Endothelial cell of umbilical vein (primary cell): ENCODE data around the gene CTAG1A.
"Not testable (repeated sequence)": the region's sequence is repeated elsewhere in the genome, so short reads cannot be mapped to it uniquely, and the experiment has no call there.

Experiments
- CTCF ChIP-seq, 2 donors: IDR thresholded peaks; 1 replicate in 1 of 2; 2 replicates in 1 of 2; pipeline ENCODE4 v1.5.1; 2011; ENCODE audit warnings: low read length in 2 of 2, mild to moderate bottlenecking in 2 of 2, moderate library complexity in 2 of 2, control low read depth in 1 of 2, inconsistent platforms in 1 of 2, low read depth in 1 of 2; ENCODE audit not compliant: insufficient read depth in 1 of 2; ENCODE audit errors: extremely low read depth in 1 of 2
- EZH2 ChIP-seq: IDR thresholded peaks from 2 replicates; pipeline ENCODE4 v1.6.1; 2012; ENCODE audit warnings: borderline replicate concordance, low read depth, mild to moderate bottlenecking, moderate library complexity, low read length, inconsistent platforms; ENCODE audit not compliant: severe bottlenecking
- FOS ChIP-seq: IDR thresholded peaks from 2 replicates; pipeline ENCODE4 v1.6.1; 2011; ENCODE audit warnings: mild to moderate bottlenecking, low read length, moderate library complexity, borderline replicate concordance; ENCODE audit not compliant: insufficient read depth
- JUN ChIP-seq: IDR thresholded peaks from 2 replicates; pipeline ENCODE4 v1.6.1; 2011; ENCODE audit warnings: borderline replicate concordance, low read depth; ENCODE audit not compliant: insufficient read length, insufficient read depth
- MAX ChIP-seq: IDR thresholded peaks from 2 replicates; pipeline ENCODE4 v1.6.1; 2011; ENCODE audit not compliant: insufficient read depth, insufficient read length
- POLR2A ChIP-seq: IDR thresholded peaks from 2 replicates; pipeline ENCODE4 v1.6.1; 2012; ENCODE audit warnings: low read depth, mild to moderate bottlenecking, control low read depth, low read length
- POLR2AphosphoS5 ChIP-seq: IDR thresholded peaks from 2 replicates; pipeline ENCODE4 v1.6.1; 2012; ENCODE audit warnings: low read depth, mild to moderate bottlenecking, control low read depth, low read length, moderate library complexity; ENCODE audit not compliant: insufficient read depth

GRCh38 chrX:154540365-154540764, 44.6 kb upstream of the CTAG1A start:
- not testable (repeated sequence) for TF ChIP-seq POLR2AphosphoS5; POLR2A; CTCF (IDR thresholded peaks at IDR 0.05; ENCODE audit: extremely low read depth in 1 of 2, insufficient read depth in 1 of 2, low read depth in 1 of 2, low read length in 2 of 2); EZH2; MAX; FOS; JUN
